Adipose tissue (tissue), 3 donors: ENCODE results near the gene ZNF521. TPM values are rescaled to one million over a fixed set of nuclear protein-coding genes. Genes with fewer than 3 reads are reported as not detected.

ENCODE experiments used
- H3K27ac ChIP-seq: one replicate; pipeline ENCODE4 v1.5.1; 2013; ENCODE audit warnings: low read depth, low read length
- WGBS, 3 donors: extraction: QIAGEN DNeasy Blood & Tissue Kit; methylation state at CpG; one replicate each; pipeline ENCODE4 v1.1.7; 2013; 5-methylcytosine and 5-hydroxymethylcytosine counted together
- polyA plus RNA-seq, 3 donors: library from polyadenylated mRNA; stranded (reverse); fragments of 200-250 nt; gene quantifications; one replicate each; pipeline ENCODE4 v1.2.3, GENCODE V29; 2013
- donor health status: healthy with polysubstance abuse.
- donor health status: Bipolar disorder and iron deficiency.
- donor health status: healthy.

ZNF521 gene
- polyA plus RNA-seq, 3 donors: 1.8 to 12.4 (median 11.4) TPM

- H3K27ac ChIP-seq: no peak overlapping the region
- 62 to 74% (median 66%) methylated on average over 1 of the region's 1 CpG for WGBS, 3 donors
These were observed 226.3 kb downstream of the ZNF521 start for GRCh38 chr18:25125680-25126079.

- WGBS, 3 donors: 61 to 77% (median 71%) methylated on average over 6 of the region's 6 CpGs
- H3K27ac ChIP-seq: no peak overlapping the region
These were observed 228.3 kb downstream of the ZNF521 start for GRCh38 chr18:25123438-25124232.

GRCh38 chr18:25121442-25121841, 230.5 kb downstream of the ZNF521 start:
- 93 to 98% (median 94%) methylated on average over 2 of the region's 2 CpGs for WGBS, 3 donors
- no peak overlapping the region for H3K27ac ChIP-seq

GRCh38 chr18:25113566-25113965, 238.4 kb downstream of the ZNF521 start:
- no peak overlapping the region for H3K27ac ChIP-seq
- WGBS, 3 donors: 65 to 82% (median 78%) methylated on average over 6 of the region's 6 CpGs

GRCh38 chr18:25112821-25113434, 239.0 kb downstream of the ZNF521 start:
- WGBS, 3 donors: 83 to 96% (median 95%) methylated on average over 7 of the region's 7 CpGs
- no peak overlapping the region for H3K27ac ChIP-seq

- 73 to 93% (median 85%) methylated on average over 13 of the region's 13 CpGs for WGBS, 3 donors
- H3K27ac ChIP-seq: no peak overlapping the region
These were observed 240.3 kb downstream of the ZNF521 start for GRCh38 chr18:25111377-25112288.

GRCh38 chr18:25109484-25109883, 242.5 kb downstream of the ZNF521 start:
- 76 to 97% (median 80%) methylated on average over 3 of the region's 3 CpGs for WGBS, 3 donors
- no peak overlapping the region for H3K27ac ChIP-seq

GRCh38 chr18:25103468-25104155, 248.4 kb downstream of the ZNF521 start:
- 77 to 84% (median 82%) methylated on average over 4 of the region's 4 CpGs for WGBS, 3 donors

GRCh38 chr18:25102662-25103061, 249.3 kb downstream of the ZNF521 start:
- no peak overlapping the region for H3K27ac ChIP-seq
- 65 to 72% (median 68%) methylated on average over 2 of the region's 2 CpGs for WGBS, 3 donors

More at GRCh38 chr18:25103468-25104155, 248.4 kb downstream of the ZNF521 start:
- H3K27ac ChIP-seq: no peak overlapping the region

- no peak overlapping the region for H3K27ac ChIP-seq
- 59 to 77% (median 68%) methylated on average over 3 of the region's 3 CpGs for whole genome bisulfite sequencing, 3 donors
These were observed 251.5 kb downstream of the ZNF521 start for GRCh38 chr18:25100418-25100817.

GRCh38 chr18:25099895-25100294, 252.1 kb downstream of the ZNF521 start:
- no peak overlapping the region for H3K27ac ChIP-seq
- 39 to 55% (median 48%) methylated on average over 3 of the region's 3 CpGs for WGBS, 3 donors

- H3K27ac ChIP-seq: no peak overlapping the region
- WGBS, 3 donors: 56 to 62% (median 61%) methylated on average over 3 of the region's 3 CpGs
These were observed 254.4 kb downstream of the ZNF521 start for GRCh38 chr18:25097569-25098056.

GRCh38 chr18:25097057-25097456, 254.9 kb downstream of the ZNF521 start:
- H3K27ac ChIP-seq: no peak overlapping the region
- 69 to 82% (median 79%) methylated on average over 6 of the region's 6 CpGs for WGBS, 3 donors

- no peak overlapping the region for H3K27ac ChIP-seq
- 63 to 92% (median 82%) methylated on average over 3 of the region's 3 CpGs for WGBS, 3 donors
These were observed 258.8 kb downstream of the ZNF521 start for GRCh38 chr18:25093141-25093540.

- H3K27ac ChIP-seq: no peak overlapping the region
- 89 to 96% (median 94%) methylated on average over 6 of the region's 6 CpGs for WGBS, 3 donors
These were observed 262.5 kb downstream of the ZNF521 start for GRCh38 chr18:25089470-25089869.

- 81 to 96% (median 95%) methylated on average over 2 of the region's 2 CpGs for WGBS, 3 donors
- no peak overlapping the region for H3K27ac ChIP-seq
These were observed 265.1 kb downstream of the ZNF521 start for GRCh38 chr18:25086876-25087275.

- 93 to 97% (median 96%) methylated on average over 8 of the region's 8 CpGs for WGBS, 3 donors
- no peak overlapping the region for H3K27ac ChIP-seq
These were observed 271.0 kb downstream of the ZNF521 start for GRCh38 chr18:25081001-25081400.

- H3K27ac ChIP-seq: no peak overlapping the region
- 45 to 77% (median 74%) methylated on average over 10 of the region's 10 CpGs for WGBS, 3 donors
These were observed 271.8 kb downstream of the ZNF521 start for GRCh38 chr18:25080211-25080610.
